GM19239 (cell line): ENCODE results near the gene FSTL1.

ENCODE experiments used
- DNase-seq: peaks from one replicate; pipeline ENCODE4 v3.0.0; 2011; ENCODE audit warnings: low spot score; ENCODE audit not compliant: insufficient read length
- FAIRE-seq: peaks from 2 replicates; lab custom pipeline; 2011; peaks lifted over from hg19 to GRCh38; lab: Jason Lieb, UNC

The FSTL1 gene

GRCh38 chr3:120469882-120470301 is 19.1 kb upstream of the FSTL1 start:
- DNase-seq, result no peak
- FAIRE-seq, result no peak

- no peak for FAIRE-seq
- no peak for DNase-seq
Observed at GRCh38 chr3:120469440-120469839, 18.6 kb upstream of the FSTL1 start.

- FAIRE-seq (no peak), DNase-seq (no peak)
Observed at GRCh38 chr3:120468635-120469295, 18.0 kb upstream of the FSTL1 start.

DNA sequence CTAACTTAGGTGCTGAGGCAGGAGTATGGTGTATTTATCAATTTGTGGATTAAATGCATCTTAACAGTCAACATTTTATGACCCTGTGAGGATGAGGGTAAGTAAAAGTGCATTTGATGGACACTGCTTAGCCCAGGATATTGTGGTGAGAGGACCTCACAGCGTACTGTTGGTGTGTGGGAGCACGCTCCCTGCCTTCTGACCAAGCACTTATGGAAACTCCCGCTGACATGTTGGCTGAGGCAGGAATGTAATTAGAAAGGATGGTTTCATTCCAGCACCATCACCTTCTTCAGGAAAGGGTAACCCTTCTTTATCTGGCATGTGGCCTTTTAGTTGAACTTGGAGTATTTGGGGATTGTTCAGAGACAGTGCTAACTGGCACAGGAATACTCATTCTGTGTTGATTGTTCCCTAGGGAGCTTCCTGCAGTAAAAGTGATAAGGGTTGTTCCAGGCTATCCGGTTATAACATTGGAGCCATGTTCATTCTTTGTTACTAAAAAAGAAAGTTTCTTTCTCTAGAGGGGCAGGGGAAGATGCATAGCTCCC is 11.7 kb upstream of the FSTL1 start:
- no peak for FAIRE-seq

DNA sequence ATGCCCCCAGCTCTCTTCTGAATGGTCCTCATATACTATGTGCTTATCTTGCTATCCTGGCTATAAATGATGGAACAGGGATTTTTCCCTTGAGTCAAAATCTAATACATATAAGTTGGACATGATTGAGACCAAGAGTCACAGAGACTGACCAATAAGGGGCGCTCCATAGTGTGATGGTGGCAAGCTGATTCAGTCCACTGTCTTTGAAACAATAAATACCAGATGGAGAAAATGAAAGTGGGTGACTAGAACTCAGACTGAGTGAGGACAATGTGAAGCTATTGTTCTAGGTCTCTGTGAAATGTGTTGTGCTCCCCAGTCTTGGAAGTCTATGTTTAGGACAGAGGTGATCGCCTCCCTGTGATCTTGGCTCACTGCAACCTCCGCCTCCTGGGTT is 10.6 kb upstream of the FSTL1 start:
- no peak for DNase-seq
- FAIRE-seq, result no peak

More for the DNA sequence above, 11.7 kb upstream of the FSTL1 start:
- DNase-seq, result no peak

GRCh38 chr3:120460862-120461261 is 10.1 kb upstream of the FSTL1 start:
- FAIRE-seq (no peak), DNase-seq (no peak)

GRCh38 chr3:120460181-120460790 is 9.5 kb upstream of the FSTL1 start:
- FAIRE-seq, result no peak

GRCh38 chr3:120459196-120459595 is 8.4 kb upstream of the FSTL1 start:
- FAIRE-seq, result no peak
- DNase-seq, result no peak

More at GRCh38 chr3:120460181-120460790, 9.5 kb upstream of the FSTL1 start:
- no peak for DNase-seq

DNA sequence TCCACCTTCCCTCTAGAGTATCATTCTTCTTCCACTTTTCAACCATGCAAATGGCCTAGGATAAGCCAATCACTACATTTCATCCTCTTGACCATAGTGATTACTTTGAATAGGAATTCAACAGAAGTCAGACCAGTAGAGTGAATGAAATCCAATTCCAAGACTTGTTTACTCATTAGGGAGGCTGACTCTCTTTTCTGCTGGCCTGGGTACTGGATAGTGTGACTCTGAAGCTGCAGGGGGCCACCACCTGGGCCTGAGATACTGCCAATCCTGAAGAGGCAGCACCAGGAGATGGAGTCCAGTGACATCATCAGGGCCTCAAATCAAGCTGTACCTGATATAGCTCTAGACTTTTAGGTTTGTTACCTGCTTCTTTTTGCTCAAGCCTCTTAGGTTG is 7.0 kb upstream of the FSTL1 start:
- no peak for FAIRE-seq
- DNase-seq, result no peak

GRCh38 chr3:120454076-120454689 is 3.4 kb upstream of the FSTL1 start:
- DNase-seq, result no peak
- no peak for FAIRE-seq

GRCh38 chr3:120452816-120453215 is 2.0 kb upstream of the FSTL1 start:
- DNase-seq (no peak), FAIRE-seq (no peak)

DNA sequence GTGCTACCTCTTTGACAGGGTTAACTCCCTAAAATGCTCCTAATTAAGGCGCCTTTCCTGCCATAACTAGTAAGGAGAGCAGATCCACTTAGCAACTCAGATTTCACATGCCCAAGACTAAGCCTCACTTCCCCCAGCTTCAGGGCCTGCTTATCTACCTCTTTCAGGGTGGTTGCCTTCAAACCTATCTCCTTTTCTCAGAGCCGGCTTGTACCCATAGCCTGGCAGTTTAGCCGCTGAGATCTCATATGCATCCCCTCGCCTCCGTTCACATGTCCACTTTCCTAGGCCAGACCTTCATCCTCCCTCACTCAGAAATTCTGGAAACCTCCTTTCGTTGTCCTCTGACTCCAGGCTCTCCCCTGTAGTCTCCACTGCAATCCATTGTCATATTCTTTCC is 1.0 kb upstream of the FSTL1 start:
- FAIRE-seq, result no peak

GRCh38 chr3:120451272-120451761 is 525 bp upstream of the FSTL1 start:
- FAIRE-seq (no peak), DNase-seq (no peak)

More for the DNA sequence above, 1.0 kb upstream of the FSTL1 start:
- no peak for DNase-seq

DNA sequence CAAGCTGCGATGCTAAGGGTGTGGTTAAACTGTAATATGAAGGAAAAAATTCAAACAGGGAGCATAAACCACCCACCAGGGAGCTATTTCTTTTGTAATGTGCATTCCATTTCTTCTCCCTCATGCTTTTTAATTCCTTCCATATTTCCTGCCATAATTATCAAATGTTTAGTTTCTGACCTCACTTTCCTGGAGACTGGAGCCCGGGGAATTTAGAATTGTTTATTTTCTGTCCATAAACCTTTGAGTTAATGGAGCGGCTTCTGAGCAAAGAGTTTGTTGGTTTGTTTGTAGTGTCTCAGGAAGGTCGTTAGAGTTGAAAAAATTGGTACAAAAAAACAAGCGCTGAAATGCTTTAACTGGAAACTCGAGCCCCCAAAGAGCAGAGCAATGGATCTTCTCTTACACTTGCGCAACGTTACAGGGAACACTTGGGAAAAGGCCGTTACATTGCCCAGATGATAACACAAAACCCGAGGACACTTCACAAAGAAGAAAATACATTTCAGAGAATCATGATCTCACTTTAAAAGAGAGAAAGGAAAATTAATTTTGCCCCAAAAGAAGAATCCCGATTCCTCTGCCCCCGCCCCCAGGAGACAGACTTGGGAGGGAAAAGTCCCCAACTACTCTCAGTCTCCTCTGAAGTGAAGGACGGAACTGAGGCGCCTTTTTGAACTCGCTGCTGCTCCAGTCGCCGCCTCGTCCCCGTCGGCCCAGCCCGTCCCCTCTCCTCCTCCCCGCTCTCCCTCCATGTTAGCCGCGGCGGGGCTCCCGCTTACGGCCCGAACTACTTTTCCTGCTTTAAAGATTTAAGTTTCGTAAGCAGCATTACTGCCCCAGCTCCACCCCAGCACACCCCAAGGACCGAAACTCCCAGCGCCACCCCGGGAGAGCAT is 842 bp downstream of the FSTL1 start:
- peak; percentile 13 for DNase-seq
- no peak for FAIRE-seq

DNA sequence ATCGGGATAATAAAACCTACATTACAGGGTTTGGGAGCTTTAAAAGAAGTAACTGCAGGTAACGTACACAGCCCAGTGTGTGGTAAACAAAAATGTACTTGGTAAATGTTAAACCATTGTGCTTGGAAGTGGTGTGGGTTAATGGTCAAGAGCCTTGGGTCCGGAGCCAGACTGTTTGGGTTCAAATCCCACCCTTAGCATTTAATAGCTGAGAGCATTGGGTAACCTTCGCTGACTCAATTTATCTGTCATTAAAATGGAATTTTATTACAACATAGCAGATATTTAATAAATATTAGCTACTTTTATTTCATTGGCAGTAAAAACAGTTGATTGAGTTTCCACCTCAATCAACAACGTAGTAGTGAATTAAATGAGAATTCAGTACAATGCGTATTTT is 1.5 kb downstream of the FSTL1 start:
- no peak for FAIRE-seq
- no peak for DNase-seq

DNA sequence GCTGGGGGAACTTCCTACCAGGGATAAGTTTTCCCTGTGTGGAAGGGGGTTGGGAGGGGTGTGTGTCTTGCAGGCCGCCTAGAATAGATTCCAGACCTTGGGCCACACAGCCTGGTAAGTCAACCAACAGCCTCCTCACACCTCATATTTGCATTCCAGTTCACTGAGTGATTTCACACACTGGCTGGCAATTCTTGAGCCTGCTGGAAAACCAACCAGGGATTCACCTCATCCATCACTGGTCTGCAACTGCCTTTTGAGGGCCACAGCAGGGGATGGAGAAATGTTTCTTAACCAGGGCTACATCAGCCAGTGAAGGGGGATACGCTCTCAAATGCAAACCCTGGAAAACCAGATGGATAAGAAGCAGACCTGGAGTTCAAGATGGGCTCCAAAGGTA is 2.0 kb downstream of the FSTL1 start:
- FAIRE-seq, result no peak
- no peak for DNase-seq

GRCh38 chr3:120446891-120447668 is 3.7 kb downstream of the FSTL1 start:
- FAIRE-seq, result no peak

DNA sequence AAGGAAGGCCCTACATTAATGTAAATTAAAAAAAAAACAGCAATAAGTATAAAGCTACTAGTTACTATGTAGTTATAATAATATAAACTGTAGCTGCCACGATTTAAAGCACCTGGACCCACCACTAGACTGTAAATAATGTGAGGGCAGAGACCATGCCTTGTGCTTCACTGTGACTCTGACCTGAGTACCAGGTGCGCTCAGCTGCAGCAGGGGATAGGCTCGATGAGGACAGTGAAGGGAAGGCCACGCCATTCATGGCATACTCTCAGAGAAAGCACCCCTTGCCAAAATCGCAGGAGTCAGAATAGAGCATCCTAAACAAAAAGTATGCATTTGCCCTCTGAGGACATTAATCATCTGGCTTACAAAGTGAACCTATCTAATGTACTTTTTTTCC is 5.1 kb downstream of the FSTL1 start:
- FAIRE-seq (no peak), DNase-seq (no peak)

More at GRCh38 chr3:120446891-120447668, 3.7 kb downstream of the FSTL1 start:
- no peak for DNase-seq

GRCh38 chr3:120443626-120444123 is 7.1 kb downstream of the FSTL1 start:
- DNase-seq, result no peak
- no peak for FAIRE-seq
